ENCODE measurements around the gene PLOD3.

GRCh38 chr7:101172854-101173751 lies 44.3 kb downstream of the PLOD3 start:
- TF ChIP-seq CTCF (IDR thresholded peaks at IDR 0.05) (no peak), POLR2A (IDR thresholded peaks at IDR 0.05) (no peak), EP300 (IDR thresholded peaks at IDR 0.05) (no peak)
